HL-60/S4 (cell line): ENCODE measurements around the gene JUP.

Source experiments
- in situ Hi-C: fragments of 300-500 bp; cut with MboI; formaldehyde crosslinking; loops from 2 replicates; pipeline ENCODE4 v1.14.3; 2022; ENCODE audit warnings: low sequenced_read_pairs

The JUP gene

GRCh38 chr17:41760878-41761277 lies 25.6 kb downstream of the JUP start:
- in situ Hi-C loops = no loop called here

- in situ Hi-C loops = no loop called here
Observed at GRCh38 chr17:41758601-41759000, 27.9 kb downstream of the JUP start.

DNA sequence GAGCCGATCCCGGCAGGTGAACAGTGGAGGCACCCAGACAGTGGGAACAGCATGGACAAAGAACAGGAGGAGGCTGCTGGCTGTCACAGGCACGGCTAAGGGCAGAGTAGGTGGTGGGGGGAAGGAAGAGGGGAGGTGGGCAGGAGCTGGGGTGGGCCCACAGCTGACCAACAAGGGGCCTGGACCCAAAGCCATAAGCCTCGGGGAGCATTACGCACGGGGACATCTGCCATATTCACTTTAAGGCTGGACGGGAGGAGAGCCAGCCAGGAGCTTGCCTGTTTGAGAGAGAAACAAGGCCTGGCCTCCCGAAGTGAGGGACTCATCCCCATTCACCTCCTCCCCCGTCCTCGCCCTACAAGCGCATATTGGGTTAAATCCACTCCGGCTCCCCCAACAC lies 32.4 kb downstream of the JUP start:
- in situ Hi-C loops = no loop called here

DNA sequence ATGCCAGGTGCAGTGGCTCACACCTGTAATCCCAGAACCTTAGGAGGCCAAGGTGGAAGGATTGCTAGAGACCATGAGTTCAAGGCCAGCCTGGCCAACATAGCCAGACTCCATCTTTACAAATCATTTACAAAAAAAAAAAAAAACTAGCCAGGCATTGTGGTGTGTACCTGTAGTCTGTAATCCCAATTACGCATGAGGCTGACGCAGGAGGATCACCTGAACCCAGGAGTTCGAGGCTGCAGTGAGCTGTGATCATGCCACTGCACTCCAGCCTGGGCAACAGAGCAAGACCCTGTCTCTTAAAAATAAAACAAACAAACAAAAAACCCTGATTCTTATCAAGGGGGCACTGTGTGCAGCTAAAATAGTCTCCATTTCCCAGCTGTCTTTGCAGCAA lies 35.2 kb downstream of the JUP start:
- in situ Hi-C loops = no loop called here

DNA sequence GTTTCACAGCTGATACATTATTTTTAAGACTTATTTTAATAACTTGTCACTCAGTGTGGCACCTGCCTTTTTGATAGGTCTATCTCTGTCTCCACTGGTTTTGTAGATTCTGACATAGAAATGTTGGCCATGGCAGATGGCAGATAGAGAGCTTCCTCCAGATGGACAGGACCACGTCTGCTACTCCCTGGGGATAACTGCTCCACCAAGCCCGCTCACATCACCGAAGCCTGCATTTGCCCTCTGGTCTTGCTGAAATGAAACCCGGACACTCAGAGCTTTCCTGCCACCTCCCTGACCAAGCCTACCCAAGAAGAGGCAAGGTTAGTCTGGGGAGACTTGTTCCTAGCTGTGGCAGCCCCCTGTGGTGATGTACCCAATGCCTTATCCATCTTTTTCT lies 35.6 kb downstream of the JUP start:
- in situ Hi-C loops = no loop called here

DNA sequence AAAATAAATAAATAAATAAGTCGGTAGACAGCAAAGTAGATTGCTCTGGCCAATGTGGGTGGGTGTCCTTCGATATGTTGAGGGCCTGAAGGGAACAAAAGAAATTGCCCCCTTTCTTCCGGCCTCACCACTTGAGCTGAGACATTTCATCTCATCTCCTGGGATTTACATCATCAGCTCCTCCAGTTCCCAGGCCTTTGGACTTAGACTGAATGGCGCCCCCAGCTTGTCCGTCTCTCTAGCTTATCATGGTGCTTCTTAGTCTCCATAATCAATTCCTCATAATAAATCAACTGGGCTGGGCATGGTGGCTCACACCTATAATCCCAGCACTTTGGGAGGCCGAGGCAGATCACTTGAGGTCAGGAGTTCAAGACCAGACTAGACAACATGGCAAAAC lies 38.2 kb downstream of the JUP start:
- in situ Hi-C loops = no loop called here

GRCh38 chr17:41741709-41742108 lies 44.8 kb downstream of the JUP start:
- in situ Hi-C loops = no loop called here

GRCh38 chr17:41740506-41740905 lies 46.0 kb downstream of the JUP start:
- in situ Hi-C loops = no loop called here

DNA sequence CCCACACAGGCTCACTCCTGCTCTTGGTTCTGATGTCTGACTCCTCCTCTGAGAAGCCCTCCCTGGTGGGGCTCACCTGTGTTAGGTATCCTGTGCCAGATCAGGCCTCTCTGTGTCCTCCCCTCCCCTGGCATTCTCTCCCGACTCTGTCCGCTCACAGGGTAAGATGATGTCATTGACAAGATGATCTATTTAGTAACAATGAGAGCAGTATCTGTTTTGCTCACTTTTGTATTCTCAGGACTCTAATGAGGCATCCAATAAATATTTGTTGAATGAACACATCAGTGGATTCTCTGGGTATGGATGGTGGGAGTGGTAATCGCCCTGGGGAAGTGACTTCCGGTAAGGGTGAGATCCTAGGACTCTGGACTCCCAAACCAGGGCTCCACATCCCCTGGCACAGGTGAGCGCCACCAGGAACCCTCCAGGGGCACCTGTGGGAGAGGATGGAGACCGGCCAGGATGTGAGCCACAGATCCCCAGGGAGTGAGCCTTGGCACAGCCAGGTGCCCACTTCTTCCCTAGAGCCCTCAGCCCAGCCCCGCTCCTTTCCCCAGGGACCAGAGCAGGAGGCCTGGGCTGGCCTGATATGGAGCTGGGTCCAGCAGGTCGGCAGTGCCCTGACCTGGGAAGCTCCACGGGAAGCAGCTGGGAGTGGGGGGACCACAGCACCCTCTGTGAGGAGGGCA lies 46.7 kb downstream of the JUP start:
- in situ Hi-C loops = loop anchor here (5.0 kb wide), 1 partner anchor 57 kb away; no protein-coding TSS in a partner anchor

- in situ Hi-C loops = loop anchor here (5.0 kb wide), 1 partner anchor 59 kb away; no protein-coding TSS in a partner anchor
Observed at GRCh38 chr17:41738801-41739112, 47.8 kb downstream of the JUP start.

DNA sequence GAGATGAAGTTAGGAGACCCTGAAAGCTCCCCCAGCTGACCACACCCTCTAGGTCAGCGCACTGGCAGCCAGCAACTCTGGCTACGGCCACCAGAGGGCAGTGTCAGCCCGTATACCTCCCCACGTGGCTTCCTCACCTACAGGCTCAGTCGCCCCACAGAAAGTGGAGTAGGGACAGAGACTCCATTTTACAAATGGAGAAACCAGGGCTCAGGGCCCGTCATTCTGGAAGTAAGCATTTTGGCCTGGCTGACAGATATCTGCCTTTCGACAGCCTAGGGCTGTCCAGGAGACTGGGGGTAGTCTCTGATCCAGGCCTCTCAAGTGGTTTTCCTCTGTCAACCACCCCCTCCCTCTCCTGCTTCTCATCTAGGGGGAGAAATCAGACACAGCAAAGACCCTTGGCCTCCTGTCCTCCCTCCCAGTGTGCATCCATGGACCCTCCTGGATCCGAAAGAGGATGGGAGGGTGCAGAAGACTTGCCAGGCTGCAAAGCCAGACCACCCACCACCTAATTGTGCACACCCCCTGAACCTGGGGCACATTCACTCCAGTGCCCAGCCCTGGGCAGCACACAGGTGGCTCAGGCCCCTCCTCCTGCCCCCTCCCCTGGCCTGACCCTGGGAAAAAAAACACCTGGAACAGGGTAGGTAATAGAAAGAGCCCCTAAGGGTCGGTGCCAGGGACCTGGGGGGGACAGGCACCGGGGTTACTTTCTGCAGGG lies 48.3 kb downstream of the JUP start:
- in situ Hi-C loops = loop anchor here (5.0 kb wide), 1 partner anchor 59 kb away; no protein-coding TSS in a partner anchor

GRCh38 chr17:41737680-41738023 lies 48.9 kb downstream of the JUP start:
- in situ Hi-C loops = loop anchor here (5.0 kb wide), 1 partner anchor 60 kb away; no protein-coding TSS in a partner anchor

GRCh38 chr17:41736983-41737679 lies 49.4 kb downstream of the JUP start:
- in situ Hi-C loops = loop anchor here (5.0 kb wide), 1 partner anchor 60 kb away; no protein-coding TSS in a partner anchor

- in situ Hi-C loops = loop anchor here (5.0 kb wide), 1 partner anchor 62 kb away; no protein-coding TSS in a partner anchor
Observed at GRCh38 chr17:41735744-41736143, 50.8 kb downstream of the JUP start.

DNA sequence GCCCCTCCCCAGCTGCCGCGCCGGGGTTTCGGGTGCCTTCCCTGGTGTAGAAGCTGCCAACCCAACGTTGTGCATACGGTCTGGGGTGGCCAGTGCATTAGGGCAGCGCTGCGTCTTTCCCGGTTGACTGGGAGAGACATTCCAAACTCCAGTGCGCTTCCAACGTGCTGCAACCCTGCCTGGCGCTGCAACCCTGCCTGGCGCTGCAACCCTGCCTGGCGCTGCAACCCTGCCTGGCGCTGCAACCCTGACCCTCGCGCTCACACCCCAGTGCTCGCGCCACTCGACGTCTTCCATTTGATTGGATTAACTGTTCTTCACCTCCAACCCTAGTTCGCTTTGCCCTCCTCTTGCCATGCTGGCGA lies 51.6 kb downstream of the JUP start:
- in situ Hi-C loops = loop anchor here (5.0 kb wide), 1 partner anchor 62 kb away; no protein-coding TSS in a partner anchor

- in situ Hi-C loops = no loop called here
Observed at GRCh38 chr17:41734139-41734948, 52.2 kb downstream of the JUP start, which contains the start of gene HAP1. HAP1 (minus strand) TSS chr17:41734643; CDS start chr17:41734634, 9 bp downstream.

GRCh38 chr17:41733348-41734138 lies 53.0 kb downstream of the JUP start:
- in situ Hi-C loops = no loop called here

GRCh38 chr17:41731836-41732235 lies 54.7 kb downstream of the JUP start:
- in situ Hi-C loops = no loop called here

DNA sequence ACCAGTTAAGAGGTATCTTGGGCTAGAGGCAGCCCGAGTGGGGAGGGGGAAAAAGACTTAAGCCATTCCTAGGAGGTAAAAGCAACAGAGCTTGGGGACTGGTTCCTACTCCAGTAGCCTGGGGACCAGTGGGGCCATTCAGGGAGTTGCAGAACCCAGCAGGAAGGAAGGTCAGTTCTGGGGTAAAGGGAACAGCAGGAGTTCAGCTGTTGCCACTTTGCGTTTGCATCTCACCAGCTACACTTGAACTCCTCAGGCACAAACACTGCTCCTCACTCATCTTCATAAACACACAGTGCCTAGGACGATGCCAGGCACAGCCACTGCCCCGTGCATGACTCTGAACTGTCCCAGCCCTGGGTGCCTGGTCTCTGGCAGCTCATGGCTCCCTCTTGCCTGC lies 56.0 kb downstream of the JUP start:
- in situ Hi-C loops = no loop called here

- in situ Hi-C loops = no loop called here
Observed at GRCh38 chr17:41728056-41728455, 58.5 kb downstream of the JUP start.
